ENCODE data around the gene RNASE13. TPM values are rescaled to one million over a fixed set of nuclear protein-coding genes. Genes with fewer than 3 reads are reported as not detected.

Gene RNASE13
- total RNA-seq, 1 experiment from 2014 or later: 0.15 TPM

DNA sequence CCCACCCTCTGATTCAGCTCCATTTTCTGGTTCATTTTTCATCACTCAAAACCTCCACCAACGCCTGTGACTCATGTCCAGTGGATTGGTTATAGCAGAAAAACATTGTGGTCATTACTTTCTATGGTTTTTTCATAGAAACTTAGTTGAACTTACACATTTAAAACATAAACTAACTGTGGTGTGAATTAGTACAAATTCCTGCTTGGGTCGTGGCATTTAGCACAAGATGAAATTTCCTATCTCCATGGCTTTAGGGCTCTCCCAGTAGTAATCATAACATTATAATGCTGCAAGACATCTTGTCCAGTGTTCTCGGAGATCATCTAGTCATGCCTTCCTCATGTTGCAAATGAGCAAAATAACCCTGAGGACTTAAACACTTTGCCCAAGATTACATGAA lies 14.7 kb upstream of the RNASE13 start (continued):
- TF ChIP-seq, protein P1, sequence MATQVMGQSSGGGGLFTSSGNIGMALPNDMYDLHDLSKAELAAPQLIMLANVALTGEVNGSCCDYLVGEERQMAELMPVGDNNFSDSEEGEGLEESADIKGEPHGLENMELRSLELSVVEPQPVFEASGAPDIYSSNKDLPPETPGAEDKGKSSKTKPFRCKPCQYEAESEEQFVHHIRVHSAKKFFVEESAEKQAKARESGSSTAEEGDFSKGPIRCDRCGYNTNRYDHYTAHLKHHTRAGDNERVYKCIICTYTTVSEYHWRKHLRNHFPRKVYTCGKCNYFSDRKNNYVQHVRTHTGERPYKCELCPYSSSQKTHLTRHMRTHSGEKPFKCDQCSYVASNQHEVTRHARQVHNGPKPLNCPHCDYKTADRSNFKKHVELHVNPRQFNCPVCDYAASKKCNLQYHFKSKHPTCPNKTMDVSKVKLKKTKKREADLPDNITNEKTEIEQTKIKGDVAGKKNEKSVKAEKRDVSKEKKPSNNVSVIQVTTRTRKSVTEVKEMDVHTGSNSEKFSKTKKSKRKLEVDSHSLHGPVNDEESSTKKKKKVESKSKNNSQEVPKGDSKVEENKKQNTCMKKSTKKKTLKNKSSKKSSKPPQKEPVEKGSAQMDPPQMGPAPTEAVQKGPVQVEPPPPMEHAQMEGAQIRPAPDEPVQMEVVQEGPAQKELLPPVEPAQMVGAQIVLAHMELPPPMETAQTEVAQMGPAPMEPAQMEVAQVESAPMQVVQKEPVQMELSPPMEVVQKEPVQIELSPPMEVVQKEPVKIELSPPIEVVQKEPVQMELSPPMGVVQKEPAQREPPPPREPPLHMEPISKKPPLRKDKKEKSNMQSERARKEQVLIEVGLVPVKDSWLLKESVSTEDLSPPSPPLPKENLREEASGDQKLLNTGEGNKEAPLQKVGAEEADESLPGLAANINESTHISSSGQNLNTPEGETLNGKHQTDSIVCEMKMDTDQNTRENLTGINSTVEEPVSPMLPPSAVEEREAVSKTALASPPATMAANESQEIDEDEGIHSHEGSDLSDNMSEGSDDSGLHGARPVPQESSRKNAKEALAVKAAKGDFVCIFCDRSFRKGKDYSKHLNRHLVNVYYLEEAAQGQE (IDR thresholded peaks at IDR 0.05; ENCODE audit: low read depth): no peak
- TF ChIP-seq, protein P2, sequence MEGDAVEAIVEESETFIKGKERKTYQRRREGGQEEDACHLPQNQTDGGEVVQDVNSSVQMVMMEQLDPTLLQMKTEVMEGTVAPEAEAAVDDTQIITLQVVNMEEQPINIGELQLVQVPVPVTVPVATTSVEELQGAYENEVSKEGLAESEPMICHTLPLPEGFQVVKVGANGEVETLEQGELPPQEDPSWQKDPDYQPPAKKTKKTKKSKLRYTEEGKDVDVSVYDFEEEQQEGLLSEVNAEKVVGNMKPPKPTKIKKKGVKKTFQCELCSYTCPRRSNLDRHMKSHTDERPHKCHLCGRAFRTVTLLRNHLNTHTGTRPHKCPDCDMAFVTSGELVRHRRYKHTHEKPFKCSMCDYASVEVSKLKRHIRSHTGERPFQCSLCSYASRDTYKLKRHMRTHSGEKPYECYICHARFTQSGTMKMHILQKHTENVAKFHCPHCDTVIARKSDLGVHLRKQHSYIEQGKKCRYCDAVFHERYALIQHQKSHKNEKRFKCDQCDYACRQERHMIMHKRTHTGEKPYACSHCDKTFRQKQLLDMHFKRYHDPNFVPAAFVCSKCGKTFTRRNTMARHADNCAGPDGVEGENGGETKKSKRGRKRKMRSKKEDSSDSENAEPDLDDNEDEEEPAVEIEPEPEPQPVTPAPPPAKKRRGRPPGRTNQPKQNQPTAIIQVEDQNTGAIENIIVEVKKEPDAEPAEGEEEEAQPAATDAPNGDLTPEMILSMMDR (IDR thresholded peaks at IDR 0.05 in 2 of 3, conservative IDR thresholded peaks at IDR 0.05 in 1 of 3; ENCODE audit: borderline replicate concordance in 1 of 3, insufficient read depth in 1 of 3, low read depth in 2 of 3, low read length in 2 of 3): no peak
- no peak for TF ChIP-seq FOSL1 (IDR thresholded peaks at IDR 0.05; ENCODE audit: low read depth)

DNA sequence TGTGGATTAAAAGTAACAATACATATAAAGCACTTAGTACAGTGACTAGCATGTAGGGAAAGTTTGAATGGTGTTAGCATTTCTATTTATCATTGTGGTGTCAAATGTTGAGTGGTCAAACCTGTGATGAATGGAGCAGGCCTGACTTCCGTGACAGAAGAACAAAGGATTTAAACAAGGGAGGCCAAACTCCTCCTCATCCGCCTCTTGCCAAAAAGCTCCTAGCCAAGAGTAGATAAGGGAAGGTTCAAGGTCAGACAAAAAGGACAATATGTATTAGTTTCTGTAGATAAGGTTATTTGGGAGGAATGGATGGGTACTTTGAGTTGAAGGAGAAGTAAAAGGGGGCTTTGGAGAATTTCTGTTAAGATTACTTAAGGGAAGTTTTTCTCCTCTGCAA lies 14.0 kb upstream of the RNASE13 start:
- ChIA-PET CTCF (interaction anchor here (1.1 to 3.0 kb wide), 3 partner anchors 9 to 191 kb away, joined by 3 to 8 read pairs (median 4); no protein-coding TSS in a partner anchor), POLR2A (no interaction called here), RAD21 (ENCODE audit: low non-redundant PET in 1 of 2, low total read pairs in 2 of 2, uncharacterized antibody in 2 of 2, unreplicated experiment in 2 of 2) (no interaction called here)
- BruUV-seq (replicated peaks): no TSS peak
- intact Hi-C loops (cut with micrococcal nuclease): no loop called here
- H3K27ac ChIP-seq (ENCODE audit: low read depth, low read length): no peak overlapping the region
- no peaks in the 10 kb centered on the region for H3K9me2 ChIP-seq (ENCODE audit: insufficient read depth)
- H3K27me3 ChIP-seq (ENCODE audit: insufficient read depth, low read length): no peaks in the 10 kb centered on the region
- no peaks in the 10 kb centered on the region for H3K9me3 ChIP-seq (ENCODE audit: control insufficient read depth in 1 of 2, insufficient read depth in 1 of 2, low read depth in 1 of 2, low read length in 2 of 2)
- ATAC-seq (no peak), DNase-seq (ENCODE audit: low read depth, low spot score) (no peak)
- no peak overlapping the region for H3K4me3 ChIP-seq (replicated peaks in 1 of 2; ENCODE audit: low read depth in 1 of 2, low read length in 2 of 2)
- H3K4me2 ChIP-seq (ENCODE audit: low read length): no peak overlapping the region
- no peaks in the 10 kb centered on the region for H4K20me1 ChIP-seq (ENCODE audit: insufficient read depth)
- no peaks in the 10 kb centered on the region for H3K79me2 ChIP-seq (ENCODE audit: insufficient read depth, low read length)
- H3K36me3 ChIP-seq (ENCODE audit: control insufficient read depth in 1 of 2, insufficient read depth in 2 of 2, low read length in 2 of 2): no peaks in the 10 kb centered on the region
- H2AFZ ChIP-seq (ENCODE audit: low read depth, low read length, poor library complexity, severe bottlenecking): no peak overlapping the region
- no peaks in the 10 kb centered on the region for H3K4me1 ChIP-seq (ENCODE audit: control insufficient read depth in 1 of 2, insufficient read depth in 2 of 2, low read length in 2 of 2)
- H3K9ac ChIP-seq (ENCODE audit: low read length): no peak overlapping the region
- TF ChIP-seq ZFX (IDR thresholded peaks at IDR 0.05): no peak
- no peak for TF ChIP-seq JUND (IDR thresholded peaks at IDR 0.05)
- no peak for TF ChIP-seq YY1 (IDR thresholded peaks at IDR 0.05; ENCODE audit: extremely low read depth, insufficient replicate concordance, low read depth, low read length)
- TF ChIP-seq, protein P3, sequence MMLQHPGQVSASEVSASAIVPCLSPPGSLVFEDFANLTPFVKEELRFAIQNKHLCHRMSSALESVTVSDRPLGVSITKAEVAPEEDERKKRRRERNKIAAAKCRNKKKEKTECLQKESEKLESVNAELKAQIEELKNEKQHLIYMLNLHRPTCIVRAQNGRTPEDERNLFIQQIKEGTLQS (IDR thresholded peaks at IDR 0.05): no peak
- no peak for TF ChIP-seq POLR2A (IDR thresholded peaks at IDR 0.05; ENCODE audit: borderline replicate concordance, extremely low read depth, insufficient read depth, insufficient read length)
- no peak for TF ChIP-seq CEBPB (IDR thresholded peaks at IDR 0.05; ENCODE audit: low read depth)
- TF ChIP-seq EZH2phosphoT487 (IDR thresholded peaks at IDR 0.05; ENCODE audit: borderline replicate concordance): no peak
- no peak for TF ChIP-seq CBX3 (IDR thresholded peaks at IDR 0.05; ENCODE audit: low read depth)
- TF ChIP-seq, protein P2 (IDR thresholded peaks at IDR 0.05 in 2 of 3, conservative IDR thresholded peaks at IDR 0.05 in 1 of 3; ENCODE audit: borderline replicate concordance in 1 of 3, insufficient read depth in 1 of 3, low read depth in 2 of 3, low read length in 2 of 3): no peak
- no peak for TF ChIP-seq EGR1 (IDR thresholded peaks at IDR 0.05; ENCODE audit: low read depth)
- TF ChIP-seq, protein P4, sequence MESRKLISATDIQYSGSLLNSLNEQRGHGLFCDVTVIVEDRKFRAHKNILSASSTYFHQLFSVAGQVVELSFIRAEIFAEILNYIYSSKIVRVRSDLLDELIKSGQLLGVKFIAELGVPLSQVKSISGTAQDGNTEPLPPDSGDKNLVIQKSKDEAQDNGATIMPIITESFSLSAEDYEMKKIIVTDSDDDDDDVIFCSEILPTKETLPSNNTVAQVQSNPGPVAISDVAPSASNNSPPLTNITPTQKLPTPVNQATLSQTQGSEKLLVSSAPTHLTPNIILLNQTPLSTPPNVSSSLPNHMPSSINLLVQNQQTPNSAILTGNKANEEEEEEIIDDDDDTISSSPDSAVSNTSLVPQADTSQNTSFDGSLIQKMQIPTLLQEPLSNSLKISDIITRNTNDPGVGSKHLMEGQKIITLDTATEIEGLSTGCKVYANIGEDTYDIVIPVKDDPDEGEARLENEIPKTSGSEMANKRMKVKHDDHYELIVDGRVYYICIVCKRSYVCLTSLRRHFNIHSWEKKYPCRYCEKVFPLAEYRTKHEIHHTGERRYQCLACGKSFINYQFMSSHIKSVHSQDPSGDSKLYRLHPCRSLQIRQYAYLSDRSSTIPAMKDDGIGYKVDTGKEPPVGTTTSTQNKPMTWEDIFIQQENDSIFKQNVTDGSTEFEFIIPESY (IDR thresholded peaks at IDR 0.05; ENCODE audit: extremely low read depth, insufficient replicate concordance, low read length): no peak
- TF ChIP-seq POLR2AphosphoS5 (IDR thresholded peaks at IDR 0.05; ENCODE audit: low read depth, low read length): no peak
- TF ChIP-seq EZH2 (IDR thresholded peaks at IDR 0.05): no peak
- no peak for TF ChIP-seq SP1 (IDR thresholded peaks at IDR 0.05; ENCODE audit: low read depth)
